Sciatic nerve (tissue), 2 donors: Measurements from ENCODE around the gene MAML2. TPM values are rescaled to one million over a fixed set of nuclear protein-coding genes. Genes with fewer than 3 reads are reported as not detected.
A peak's percentile ranks its signal among the peaks of the same experiment; 100 is the strongest.

ENCODE experiments used
- ATAC-seq: fragments of 200-7000 bp; cut with Tn5 transposase; one replicate; pipeline ENCODE4 v1.9.1; 2020; ENCODE audit warnings: mild to moderate bottlenecking, moderate library complexity
- DNase-seq: peaks from one replicate; pipeline ENCODE4 v3.0.0-alpha.2; 2020; ENCODE audit warnings: low spot score
- intact Hi-C: fragments of 100-400 bp; cut with DNase I; formaldehyde crosslinking; loops from one replicate; pipeline ENCODE4 v1.14.2; 2022
- total RNA-seq: library from RNA; stranded (reverse); fragmentation: NEBNext Ultra II Directional; extraction: Animal tissue kit (Norgen Biotek cat#: 25700); gene quantifications from one replicate; pipeline ENCODE4 v1.2.1, GENCODE V29; 2021
- donor health status: DM: no; HTN: no; CAD: no.
- donor health status: DM: no; HTN: no; CAD: no.

Gene MAML2
- total RNA-seq, 1 donor from 2014 or later, result 30.4 TPM

DNA sequence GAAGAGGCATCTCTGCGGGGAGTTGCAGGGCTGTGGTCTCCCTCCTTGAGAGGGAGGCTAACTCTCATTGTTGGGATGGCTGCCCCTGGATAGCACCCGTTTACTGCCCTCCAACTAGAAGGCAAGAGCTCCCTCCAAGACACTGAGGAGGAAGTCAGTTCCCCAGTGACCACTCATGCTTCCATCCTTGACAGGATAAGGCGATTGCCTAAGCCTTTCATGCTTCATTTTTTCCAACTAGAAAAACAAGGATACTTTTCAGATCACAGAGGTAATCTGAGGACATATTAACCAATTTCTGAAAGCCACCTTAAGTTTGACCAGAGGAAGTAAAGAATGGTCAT is 186.6 kb downstream of the MAML2 start:
- intact Hi-C loops, result no loop called here
- ATAC-seq (peak; percentile 91), DNase-seq (no peak)

DNA sequence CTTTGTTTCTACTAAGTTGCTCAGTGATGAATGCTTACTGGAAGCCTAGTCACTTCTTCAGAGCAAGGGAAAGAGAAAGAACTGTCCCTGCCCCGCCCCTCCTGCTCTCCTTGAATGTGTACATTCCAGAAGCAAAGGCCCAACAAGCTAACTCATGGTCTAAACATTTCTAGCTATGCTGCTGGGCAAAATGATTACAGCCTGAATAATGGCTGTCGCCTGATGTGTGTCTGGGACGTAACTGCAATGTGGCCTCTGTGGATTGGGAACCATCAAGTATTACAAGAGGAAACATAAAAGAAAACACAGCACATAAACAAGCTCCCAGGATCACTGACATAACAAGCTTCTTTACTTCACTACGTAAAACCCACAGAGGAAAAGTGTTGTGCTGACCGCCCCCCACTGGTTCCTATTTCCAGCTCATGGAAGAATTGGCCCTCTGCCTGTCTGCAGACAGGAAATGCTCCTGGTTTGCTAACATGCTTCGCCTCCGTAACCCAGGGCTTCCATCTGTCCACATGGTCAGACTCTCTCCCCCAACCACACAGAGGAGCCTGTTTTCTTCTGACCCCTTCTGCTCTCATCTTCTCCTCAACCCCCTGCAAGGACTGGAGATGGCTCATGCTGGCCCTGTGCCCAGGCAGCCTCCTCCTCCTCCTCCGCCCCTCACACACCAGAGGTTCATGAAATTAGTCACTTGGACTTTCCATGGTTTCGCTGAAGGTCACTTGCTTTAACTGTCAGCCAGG is 187.2 kb downstream of the MAML2 start:
- intact Hi-C loops, result no loop called here
- DNase-seq (peak; percentile 85), ATAC-seq (peak; percentile 93)

DNA sequence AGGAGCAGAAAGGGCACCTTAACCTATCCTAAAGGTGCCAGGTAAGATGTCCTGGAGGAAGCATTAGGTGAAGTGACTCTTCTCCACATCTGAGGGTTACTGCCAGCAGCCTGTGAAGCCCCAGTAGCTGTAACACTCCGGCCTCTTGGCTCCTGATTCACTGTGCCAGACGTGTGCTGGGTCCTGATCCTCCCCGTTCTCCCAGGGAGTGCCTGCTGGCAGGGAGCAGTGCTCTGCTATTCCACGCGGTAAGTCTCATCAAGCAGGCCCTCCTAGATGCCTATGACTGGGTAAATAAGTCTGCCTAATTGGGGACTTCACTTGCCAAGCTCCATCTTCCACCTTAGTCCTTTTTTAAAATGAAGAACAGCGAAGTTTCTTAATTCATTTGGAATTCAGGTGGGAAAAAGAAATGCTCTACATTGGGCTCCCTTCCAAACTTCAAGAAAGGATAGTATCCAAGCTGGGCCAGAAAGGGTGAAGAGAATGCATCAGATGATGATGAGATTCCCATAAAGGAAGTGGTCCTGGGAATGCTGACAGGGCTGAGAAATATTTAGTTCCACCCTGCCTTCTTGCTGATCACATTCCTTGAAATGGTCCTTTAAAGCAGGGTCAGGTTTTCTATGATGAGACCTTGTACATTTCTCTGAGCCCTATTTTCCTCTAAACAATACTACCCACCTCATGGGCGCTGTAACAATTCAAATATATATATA is 188.0 kb downstream of the MAML2 start:
- DNase-seq (no peak), ATAC-seq (no peak)
- intact Hi-C loops, result no loop called here

DNA sequence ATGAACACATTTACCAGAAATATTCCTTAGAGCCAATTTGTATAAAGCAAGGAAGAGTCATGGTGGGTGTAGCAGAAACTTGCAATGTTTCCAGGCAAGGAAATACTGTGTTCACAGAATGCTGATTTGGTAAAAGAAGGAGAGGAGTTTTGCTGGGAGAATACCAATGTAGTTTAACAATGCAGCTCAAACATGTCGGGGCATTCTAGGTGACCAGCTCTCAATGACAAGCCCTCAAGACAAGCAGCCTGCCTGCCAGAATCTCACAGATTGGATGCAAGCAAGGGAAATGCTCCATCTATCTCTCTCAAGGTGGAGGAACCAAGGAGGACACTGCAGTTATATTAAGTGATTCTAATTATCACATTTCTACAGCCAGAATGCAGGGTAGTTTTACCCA is 190.4 kb downstream of the MAML2 start:
- ATAC-seq (no peak), DNase-seq (no peak)
- intact Hi-C loops, result no loop called here

DNA sequence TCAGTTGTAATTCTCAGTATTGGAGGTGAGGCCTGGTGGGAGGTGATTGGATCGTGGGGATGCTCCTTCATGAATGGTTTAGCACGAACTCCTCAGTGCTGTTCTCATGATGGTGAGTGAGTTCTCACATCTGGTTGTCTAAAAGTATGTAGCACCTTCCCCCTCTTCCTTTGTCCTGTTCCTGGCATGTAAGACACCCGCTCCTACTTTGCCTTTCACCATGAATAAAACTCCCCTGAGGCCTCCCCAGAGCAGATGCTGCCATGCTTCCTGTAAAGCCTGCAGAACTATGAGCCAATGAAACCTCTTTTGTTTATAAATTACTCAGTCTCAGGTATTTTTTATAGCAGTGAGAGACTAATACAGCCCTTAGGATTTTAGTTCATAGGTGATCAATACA is 191.5 kb downstream of the MAML2 start:
- ATAC-seq (no peak), DNase-seq (no peak)
- intact Hi-C loops, result no loop called here

DNA sequence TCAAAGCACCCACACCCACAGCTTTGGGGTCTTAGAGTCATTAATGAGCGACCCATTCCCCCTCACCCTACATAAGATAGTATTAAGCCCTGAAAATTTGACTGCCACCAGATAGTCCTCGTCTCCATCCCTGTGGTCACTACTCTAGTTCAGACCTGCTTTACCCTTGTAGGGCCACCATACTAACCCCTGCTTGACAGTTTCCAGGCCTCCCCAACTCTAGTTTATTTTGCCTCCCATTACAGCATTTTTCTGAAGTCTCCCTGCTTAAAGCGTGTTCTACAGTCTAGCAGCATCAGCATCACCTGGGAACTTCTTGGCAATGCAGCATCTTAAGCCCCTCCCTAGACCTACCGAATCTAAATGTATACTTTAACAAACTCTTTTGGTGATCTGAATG is 192.4 kb downstream of the MAML2 start:
- ATAC-seq (no peak), DNase-seq (no peak)
- intact Hi-C loops, result no loop called here

DNA sequence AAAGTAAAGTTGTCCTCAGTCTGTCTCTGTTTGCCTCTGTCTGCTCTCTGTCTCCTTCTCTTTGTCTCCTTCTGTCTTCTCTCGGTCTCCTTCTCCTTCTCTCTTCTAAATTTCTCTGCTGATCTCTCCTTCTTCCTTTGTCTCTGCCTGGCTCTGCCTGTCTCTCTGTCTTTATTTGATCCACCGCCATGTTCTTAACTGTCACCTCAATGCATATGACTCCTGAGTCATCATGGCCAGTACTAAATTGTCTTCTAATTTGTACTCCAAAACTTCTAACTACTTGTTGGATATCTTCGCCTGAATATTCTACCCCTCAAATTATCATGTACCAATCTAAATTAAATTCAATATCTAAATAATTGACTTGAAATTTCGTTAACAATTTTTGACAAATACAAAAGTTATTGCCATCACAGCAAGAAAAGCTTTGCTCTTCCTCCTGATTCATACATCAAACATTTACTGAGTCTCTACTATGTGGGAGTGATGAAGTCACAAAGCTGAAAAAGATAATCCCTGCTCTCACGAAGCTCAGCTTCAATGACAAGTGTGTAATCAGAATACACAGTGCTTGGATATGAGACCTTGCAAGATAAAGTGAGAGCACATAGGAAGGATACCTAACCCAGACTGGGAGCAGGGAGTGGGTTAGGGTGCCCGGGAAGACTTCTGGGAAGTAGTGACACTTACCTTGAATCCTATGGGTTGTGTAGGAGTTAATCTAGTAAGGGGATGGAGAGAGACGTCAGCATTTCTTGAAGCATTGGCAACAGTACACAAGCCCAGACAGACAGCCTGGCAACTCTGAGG is 193.0 kb downstream of the MAML2 start:
- intact Hi-C loops, result no loop called here
- ATAC-seq, result no peak
- DNase-seq, result no peak

DNA sequence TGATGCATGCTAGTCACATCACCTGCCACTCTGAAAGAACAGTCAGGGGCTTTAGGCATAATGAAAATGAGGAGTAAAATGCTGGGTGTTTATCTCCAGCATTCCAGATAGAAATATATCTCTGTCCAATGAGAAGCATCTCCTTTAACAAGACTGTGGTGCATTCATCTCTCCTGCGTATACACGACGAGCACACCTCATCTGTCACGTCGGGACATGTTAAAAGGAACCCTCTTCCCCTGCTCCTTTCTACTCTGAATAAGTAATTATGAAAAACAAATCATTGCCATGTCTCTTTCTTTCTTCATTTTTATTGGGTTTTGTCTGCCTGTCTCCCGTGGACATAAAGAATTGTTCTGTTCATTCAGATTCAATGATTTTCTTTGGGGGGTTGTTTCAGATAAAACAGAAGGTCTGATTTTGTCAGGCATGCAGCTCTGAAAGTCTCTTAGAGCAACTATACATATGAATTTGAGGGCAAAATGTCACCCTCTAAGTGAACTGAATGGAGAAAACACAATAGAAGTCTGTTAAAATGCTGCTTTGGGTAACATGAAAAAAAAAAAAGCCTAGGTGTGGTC is 195.0 kb downstream of the MAML2 start:
- no peak for ATAC-seq
- no peak for DNase-seq
- intact Hi-C loops, result no loop called here

DNA sequence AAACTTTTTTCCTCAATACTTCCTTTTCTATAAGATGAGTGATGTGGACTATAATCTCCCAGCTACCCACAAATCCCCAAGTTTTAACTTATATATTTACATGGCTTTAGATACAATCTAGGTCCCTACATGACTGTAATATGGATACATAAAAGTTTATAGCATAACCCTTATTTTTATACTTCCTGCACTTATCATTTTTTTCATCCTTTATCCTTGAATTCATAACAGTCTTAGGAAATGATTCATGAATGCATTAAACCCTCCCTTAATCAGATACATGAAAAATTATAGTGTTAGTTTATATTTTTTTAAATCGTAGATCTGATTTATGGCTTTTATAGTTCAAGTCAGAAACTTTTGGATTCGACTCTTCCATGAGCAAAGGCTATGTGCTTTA is 195.8 kb downstream of the MAML2 start:
- ATAC-seq (no peak), DNase-seq (no peak)
- intact Hi-C loops, result no loop called here

DNA sequence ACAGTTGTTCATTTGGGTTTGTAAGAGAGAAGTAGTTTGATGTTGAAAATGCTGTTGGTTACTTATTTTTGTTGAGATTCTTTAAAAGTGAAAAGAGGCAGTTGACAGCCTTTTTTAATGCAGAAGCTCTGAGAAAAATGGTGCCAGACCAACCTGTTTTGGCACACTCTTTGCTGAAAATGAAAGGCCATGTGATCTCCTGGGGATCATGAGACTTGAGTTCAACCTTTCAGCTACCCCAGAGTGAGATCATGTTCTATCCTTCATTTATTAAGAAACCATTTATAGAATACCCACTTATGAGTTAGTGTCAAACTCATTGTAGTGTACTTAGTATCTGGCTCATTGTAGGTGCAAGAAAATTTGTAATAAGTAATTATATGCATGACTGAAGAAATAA is 196.2 kb downstream of the MAML2 start:
- DNase-seq (no peak), ATAC-seq (no peak)
- intact Hi-C loops, result no loop called here

DNA sequence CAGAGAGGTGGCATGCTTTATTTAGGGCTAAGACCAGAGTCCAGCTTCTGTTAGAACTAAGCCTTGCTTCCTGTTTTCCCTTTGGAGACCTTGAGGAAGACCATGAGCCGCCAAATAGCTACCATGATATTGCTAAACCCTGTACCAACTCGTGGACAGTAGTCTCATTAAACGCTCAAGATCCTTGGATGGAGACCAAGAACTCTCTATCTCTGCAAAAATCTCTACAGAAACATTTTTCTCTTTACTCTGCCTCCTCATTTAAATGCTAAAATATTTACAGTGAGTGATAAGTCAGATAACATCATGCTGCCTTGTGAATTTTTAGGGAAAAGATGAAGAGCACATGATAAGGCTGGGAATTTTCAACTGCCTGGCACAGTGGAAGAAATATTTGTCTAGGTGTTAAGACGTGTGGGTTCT is 197.8 kb downstream of the MAML2 start:
- ATAC-seq, result no peak
- no peak for DNase-seq
- intact Hi-C loops, result no loop called here

DNA sequence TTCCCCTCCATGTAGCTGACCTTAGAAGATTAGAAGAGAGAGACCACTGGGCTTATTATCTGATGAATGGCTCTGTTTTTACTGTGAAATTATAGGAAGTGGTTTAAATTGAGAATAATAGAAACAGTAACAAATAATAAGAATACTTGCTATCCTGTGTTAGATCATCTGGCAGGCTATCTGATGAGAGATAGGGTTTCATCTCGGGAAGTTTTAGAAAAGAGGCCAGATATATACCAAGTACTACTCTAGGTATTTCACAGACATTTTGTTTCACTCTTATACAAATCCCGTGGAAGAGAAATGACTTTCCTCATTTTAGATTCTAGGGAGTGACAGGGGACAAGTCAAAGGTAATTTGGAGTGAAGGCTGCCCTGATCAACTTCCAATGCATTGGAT is 198.4 kb downstream of the MAML2 start:
- intact Hi-C loops, result no loop called here
- DNase-seq (no peak), ATAC-seq (no peak)

DNA sequence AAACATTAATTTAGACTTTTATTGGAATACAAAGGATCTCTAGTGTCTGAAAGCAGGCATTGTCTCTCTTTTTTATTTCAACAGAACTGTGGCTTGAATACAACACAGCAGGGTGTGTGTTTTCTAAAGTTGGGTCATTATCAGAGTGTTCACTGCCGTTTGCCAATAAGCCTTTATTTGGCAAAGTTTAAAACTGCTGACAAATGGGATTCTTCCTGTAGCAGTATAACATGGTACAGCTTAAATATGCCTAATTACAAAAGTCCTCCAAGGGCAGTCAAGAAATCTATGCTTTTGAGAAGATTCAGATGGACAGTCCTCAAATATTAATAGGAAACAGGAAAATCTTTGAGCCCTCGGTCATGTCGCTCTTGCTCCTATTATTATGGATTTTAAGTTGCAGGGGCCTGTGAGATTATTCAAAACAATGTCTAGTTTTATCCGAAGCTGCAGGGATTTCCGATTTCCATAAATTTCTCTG is 199.9 kb downstream of the MAML2 start:
- intact Hi-C loops, result no loop called here
- ATAC-seq, result peak; percentile 77
- DNase-seq, result no peak

DNA sequence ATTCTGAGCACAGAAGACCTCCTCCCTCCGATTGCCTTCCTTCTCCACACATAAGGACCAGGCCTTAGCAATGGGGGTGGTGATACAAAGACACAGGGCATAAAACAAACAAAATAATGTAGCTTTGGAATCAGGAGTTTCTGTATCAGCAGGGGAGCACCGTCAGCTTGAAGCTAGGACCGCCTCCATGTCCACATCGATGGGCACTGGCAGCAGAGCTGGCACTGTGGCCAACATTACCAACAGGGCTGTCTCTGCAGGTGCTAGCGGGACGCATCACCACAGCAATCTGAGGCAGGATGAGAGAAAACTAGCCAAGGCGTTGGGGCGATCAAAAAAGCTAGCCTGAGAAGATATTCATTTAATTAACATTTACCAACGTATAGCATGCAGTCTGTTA is 201.4 kb downstream of the MAML2 start:
- no peak for ATAC-seq
- intact Hi-C loops, result no loop called here
- DNase-seq, result no peak

DNA sequence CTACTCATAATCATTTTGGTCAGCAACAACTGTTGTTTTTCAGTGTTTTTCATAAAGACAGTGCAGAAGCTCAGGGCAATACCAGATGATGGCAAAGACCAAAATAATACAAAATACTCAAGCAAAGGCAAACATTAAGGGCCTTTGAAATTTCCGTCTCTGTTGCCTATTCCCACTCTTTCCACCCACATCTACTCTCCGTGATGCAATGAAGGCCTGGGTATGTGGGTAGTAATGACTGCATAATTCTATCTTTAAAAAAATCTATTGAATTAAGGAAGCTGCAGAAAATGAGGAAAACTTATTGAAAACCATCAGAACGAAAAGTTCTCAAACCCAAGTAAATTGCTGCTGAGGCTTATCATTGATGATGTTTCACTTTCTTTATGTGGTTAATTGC is 203.3 kb downstream of the MAML2 start:
- intact Hi-C loops, result no loop called here
- DNase-seq, result no peak
- ATAC-seq, result no peak

DNA sequence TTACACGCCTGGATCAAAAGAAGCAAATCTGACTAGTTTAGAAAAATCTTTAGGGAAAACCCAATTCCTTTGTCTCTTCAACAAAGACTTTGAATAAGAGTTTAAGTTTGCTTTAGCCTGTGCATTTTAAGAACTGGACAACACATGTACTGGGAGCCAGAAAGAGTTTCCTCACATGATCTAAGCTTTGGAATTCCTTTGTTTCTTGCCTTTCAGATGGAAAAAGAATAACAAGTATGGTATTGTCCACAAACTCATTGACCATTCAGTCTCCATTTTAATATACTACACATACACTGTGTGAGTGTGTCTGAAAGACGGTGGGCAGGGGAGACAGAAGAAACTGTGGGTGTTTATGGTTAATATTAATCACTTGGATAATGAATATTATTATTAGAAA is 205.6 kb downstream of the MAML2 start:
- intact Hi-C loops, result no loop called here
- DNase-seq (no peak), ATAC-seq (peak; percentile 52)

DNA sequence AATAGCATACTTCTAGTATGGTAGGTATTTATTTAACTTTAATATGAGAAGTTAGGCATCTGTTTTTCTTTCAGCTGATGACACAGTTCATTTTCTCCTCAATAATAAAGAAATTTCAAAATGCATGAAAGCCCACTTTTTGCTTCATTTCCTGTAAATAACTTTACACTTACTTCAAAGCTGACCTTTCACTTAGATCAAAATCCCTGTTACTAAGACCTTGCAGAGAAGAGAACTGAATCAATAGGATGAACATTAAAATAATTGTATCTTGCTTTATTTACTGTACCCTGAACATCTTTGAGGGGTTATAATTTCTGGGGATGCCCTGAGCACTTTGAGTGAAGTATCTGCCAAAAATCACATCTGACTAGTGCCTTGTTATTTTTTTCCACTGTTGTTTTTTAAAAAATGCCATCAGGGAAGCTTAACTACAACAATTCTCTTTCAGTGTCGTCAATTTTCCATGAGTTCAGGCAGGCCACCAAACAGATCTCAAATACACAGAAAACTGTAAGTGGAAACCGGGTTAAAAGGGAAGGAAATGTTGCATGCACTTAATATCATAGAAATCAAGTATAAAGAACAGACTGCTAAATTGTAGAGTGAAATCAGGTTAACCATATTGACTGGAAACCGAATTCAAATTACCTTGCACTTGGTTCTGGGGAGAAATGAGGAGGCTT is 206.2 kb downstream of the MAML2 start:
- no peak for DNase-seq
- ATAC-seq, result peak; percentile 14

DNA sequence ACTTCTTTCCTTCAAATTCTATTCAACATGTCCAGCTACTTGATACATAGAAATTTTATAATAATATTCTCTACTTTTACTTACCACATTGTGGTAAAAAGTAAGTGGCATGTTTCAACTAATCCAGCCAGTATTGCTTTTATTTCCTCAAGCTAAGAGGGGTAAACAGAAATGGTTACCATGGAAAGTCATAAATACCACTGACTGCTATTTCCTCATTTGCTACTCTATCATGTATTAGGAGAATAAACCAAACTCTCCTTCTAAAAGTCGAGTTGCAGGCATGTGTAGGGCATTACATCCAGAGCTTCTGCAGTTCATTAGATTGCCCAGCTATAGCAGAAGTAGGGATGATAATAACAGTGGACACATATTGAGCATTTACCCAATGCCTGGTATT is 208.4 kb downstream of the MAML2 start:
- intact Hi-C loops, result no loop called here
- peak; percentile 69 for ATAC-seq
- no peak for DNase-seq

More for the DNA sequence above, 206.2 kb downstream of the MAML2 start:
- intact Hi-C loops, result no loop called here

DNA sequence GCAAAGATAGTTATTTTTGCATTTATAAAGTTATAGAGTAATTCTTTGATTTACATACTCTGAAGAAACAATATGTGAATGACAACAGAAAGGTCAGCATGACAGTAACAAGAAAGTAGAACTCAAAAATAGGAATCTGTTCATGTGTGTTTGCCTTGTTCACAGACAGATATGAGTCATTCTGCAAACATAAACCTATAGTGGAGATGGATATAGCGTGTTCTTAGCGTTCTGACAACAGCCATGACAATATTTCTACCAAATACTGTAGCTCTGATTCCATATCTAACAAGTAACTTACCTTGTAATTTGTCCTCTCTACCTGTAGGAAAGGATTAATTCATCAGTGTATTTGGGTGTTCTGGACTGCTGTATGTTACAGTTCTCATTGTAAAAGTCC is 210.6 kb downstream of the MAML2 start:
- ATAC-seq (no peak), DNase-seq (no peak)
- intact Hi-C loops, result no loop called here
